DOHH2 (cell line): ENCODE measurements around the gene IL22RA1.

Experiments
- CTCF ChIP-seq: fragments of 200-600 bp; sonication (generic); IDR thresholded peaks from one replicate; pipeline ENCODE4 v1.5.1; 2014; ENCODE audit warnings: antibody characterized with exemption, mild to moderate bottlenecking, low read depth, low read length; ENCODE audit not compliant: poor library complexity, severe bottlenecking
- EZH2phosphoT487 ChIP-seq: fragments of 200-600 bp; sonication (generic); IDR thresholded peaks from 2 replicates; pipeline ENCODE4 v1.6.1; 2017; ENCODE audit warnings: borderline replicate concordance, mild to moderate bottlenecking, antibody characterized with exemption, low read length, moderate library complexity, mixed read lengths

- TF ChIP-seq CTCF (no peak), EZH2phosphoT487 (no peak)
These were observed 12.6 kb downstream of the IL22RA1 start for GRCh38 chr1:24130385-24130784.
